SK-N-SH (cell line): ENCODE data around the gene LTBP1. TPM values are rescaled to one million over a fixed set of nuclear protein-coding genes. Genes with fewer than 3 reads are reported as not detected.

ENCODE experiments used
- CTCF ChIA-PET: fragments of 300-600, 350-600 bp; formaldehyde crosslinking; extraction: SDS; loops from one replicate; lab custom pipeline; 2021; lab: Yijun Ruan, JAX
- POLR2A ChIA-PET: fragments of 350-600 bp; sonication (Branson Sonifier 250); formaldehyde crosslinking; extraction: SDS; loops from one replicate; lab custom pipeline; 2020; ENCODE audit warnings: antibody characterized with exemption, inconsistent platforms; lab: Yijun Ruan, JAX
- DNase-seq: peaks from one replicate; pipeline ENCODE4 v3.0.0; 2012
- H2AFZ ChIP-seq: fragments of 200-600 bp; sonication (generic); 2 replicates; pipeline ENCODE4 v1.8.1; 2016; ENCODE audit warnings: antibody characterized with exemption, mild to moderate bottlenecking, low read depth
- H3F3A ChIP-seq: fragments of 200-600 bp; sonication (generic); replicated peaks from 2 replicates; pipeline ENCODE3; 2016; ENCODE audit warnings: antibody characterized with exemption, mild to moderate bottlenecking; ENCODE audit not compliant: insufficient read depth
- H3K27ac ChIP-seq, 2 experiments: fragments of 200-500 bp in 1 of 2; fragments of 200-600 bp in 1 of 2; sonication (Bioruptor generic) in 1 of 2; sonication (generic), shearing (Covaris generic) in 1 of 2; 2 replicates each; pipeline versions ENCODE4 v1.5.1 to v1.6.1; 2014 to 2016; ENCODE audit warnings: low read depth in 2 of 2, inconsistent platforms in 1 of 2, low read length in 1 of 2, mild to moderate bottlenecking in 1 of 2, mixed read lengths in 1 of 2
- H3K27me3 ChIP-seq: fragments of 200-600 bp; sonication (generic), shearing (Covaris generic); 2 replicates; pipeline ENCODE4 v1.6.1; 2016; ENCODE audit warnings: mixed run types; ENCODE audit not compliant: insufficient read depth
- H3K36me3 ChIP-seq, 2 experiments: fragments of 200-500 bp in 1 of 2; fragments of 200-600 bp in 1 of 2; sonication (Bioruptor generic) in 1 of 2; sonication (generic) in 1 of 2; replicated peaks in 1 of 2; 2 replicates each; pipeline versions ENCODE3 to v1.5.1; 2014 to 2016; ENCODE audit warnings: low read length in 1 of 2, mild to moderate bottlenecking in 1 of 2; ENCODE audit not compliant: insufficient read depth in 2 of 2, control insufficient read depth in 1 of 2
- H3K4me1 ChIP-seq, 2 experiments: fragments of 200-500 bp in 1 of 2; fragments of 200-600 bp in 1 of 2; sonication (Bioruptor generic) in 1 of 2; sonication (generic), shearing (Covaris generic) in 1 of 2; 2 replicates each; pipeline versions ENCODE4 v1.5.1 to v1.6.1; 2014 to 2016; ENCODE audit warnings: low read depth in 1 of 2, low read length in 1 of 2, mixed run types in 1 of 2; ENCODE audit not compliant: insufficient read depth in 2 of 2, control insufficient read depth in 1 of 2
- H3K4me2 ChIP-seq: fragments of 200-600 bp; sonication (generic), shearing (Covaris generic); 2 replicates; pipeline ENCODE4 v1.6.1; 2017; ENCODE audit warnings: mixed run types
- H3K4me3 ChIP-seq, 2 experiments: fragments of 200-500 bp in 1 of 2; fragments of 200-600 bp in 1 of 2; sonication (Bioruptor generic) in 1 of 2; sonication (generic), shearing (Covaris generic) in 1 of 2; 2 replicates each; pipeline versions ENCODE4 v1.5.1 to v1.8.1; 2014 to 2016; ENCODE audit warnings: low read depth in 2 of 2, inconsistent platforms in 1 of 2, low read length in 1 of 2, mild to moderate bottlenecking in 1 of 2, mixed read lengths in 1 of 2, moderate library complexity in 1 of 2
- H3K79me2 ChIP-seq: fragments of 200-600 bp; sonication (generic); 2 replicates; pipeline ENCODE4 v1.8.1; 2017; ENCODE audit warnings: mild to moderate bottlenecking; ENCODE audit not compliant: insufficient read depth
- H3K9ac ChIP-seq: fragments of 200-600 bp; sonication (generic); 2 replicates; pipeline ENCODE4 v1.6.1; 2017; ENCODE audit warnings: mixed run types
- H3K9me2 ChIP-seq: fragments of 200-600 bp; sonication (generic); 2 replicates; pipeline ENCODE4 v1.6.1; 2017; ENCODE audit warnings: mixed run types
- H3K9me3 ChIP-seq: fragments of 200-600 bp; sonication (generic); 2 replicates; pipeline ENCODE4 v1.6.1; 2017; ENCODE audit warnings: mixed run types, mild to moderate bottlenecking, moderate library complexity
- H4K20me1 ChIP-seq: fragments of 200-600 bp; sonication (generic); 2 replicates; pipeline ENCODE4 v1.6.1; 2017; ENCODE audit warnings: mild to moderate bottlenecking, mixed run types; ENCODE audit not compliant: insufficient read depth
- CTCF ChIP-seq: fragments of 200-600 bp; sonication (generic); IDR thresholded peaks from 2 replicates; pipeline ENCODE4 v1.6.1; 2017; ENCODE audit warnings: antibody characterized with exemption, mild to moderate bottlenecking, moderate library complexity
- ELF1 ChIP-seq: IDR thresholded peaks from 2 replicates; pipeline ENCODE4 v1.4.0; 2012
- EP300 ChIP-seq, 2 experiments: IDR thresholded peaks; 2 replicates each; pipeline versions ENCODE4 v1.4.0 to v1.6.1; 2012; ENCODE audit warnings: borderline replicate concordance in 1 of 2, low read depth in 1 of 2, low read length in 1 of 2
- EZH2phosphoT487 ChIP-seq: fragments of 200-600 bp; sonication (generic); IDR thresholded peaks from 2 replicates; pipeline ENCODE4 v1.6.1; 2017; ENCODE audit warnings: low read depth, mixed run types, mild to moderate bottlenecking, antibody characterized with exemption, moderate library complexity, borderline replicate concordance
- FOXJ3 ChIP-seq: sonication (generic); formaldehyde crosslinking; IDR thresholded peaks from 2 replicates; pipeline ENCODE4 v1.5.1; 2020; ENCODE audit warnings: mild to moderate bottlenecking, missing genetic modification reagents
- GABPA ChIP-seq: IDR thresholded peaks from 2 replicates; pipeline ENCODE4 v1.4.0; 2012; ENCODE audit warnings: low read depth, mild to moderate bottlenecking
- NFIC ChIP-seq: IDR thresholded peaks from 2 replicates; pipeline ENCODE4 v1.4.0; 2012; ENCODE audit warnings: borderline replicate concordance
- NRF1 ChIP-seq: IDR thresholded peaks from 2 replicates; pipeline ENCODE4 v1.6.1; 2012; ENCODE audit warnings: low read depth, mild to moderate bottlenecking, low read length
- POLR2AphosphoS5 ChIP-seq: IDR thresholded peaks from 2 replicates; pipeline ENCODE4 v1.6.1; 2012; ENCODE audit warnings: low read depth, low read length
- RCOR1 ChIP-seq: fragments of 150-350 bp; IDR thresholded peaks from 2 replicates; pipeline ENCODE4 v1.6.1; 2017; ENCODE audit warnings: antibody characterized with exemption, low read length
- REST ChIP-seq: IDR thresholded peaks from 2 replicates; pipeline ENCODE4 v1.6.1; 2012; ENCODE audit warnings: mild to moderate bottlenecking, low read depth, low read length, moderate library complexity
- RXRA ChIP-seq: IDR thresholded peaks from 2 replicates; pipeline ENCODE4 v1.4.0; 2012; ENCODE audit warnings: low read depth, mild to moderate bottlenecking, borderline replicate concordance
- TAF1 ChIP-seq: IDR thresholded peaks from 2 replicates; pipeline ENCODE4 v1.6.1; 2012; ENCODE audit warnings: low read depth, mild to moderate bottlenecking, low read length, moderate library complexity, borderline replicate concordance
- USF2 ChIP-seq: fragments of 150-350 bp; IDR thresholded peaks from 2 replicates; pipeline ENCODE4 v1.6.1; 2017; ENCODE audit warnings: antibody characterized with exemption, low read length, low read depth, borderline replicate concordance
- WGBS: methylation state at CpG from one replicate; pipeline ENCODE4 v1.1.6; 2017; ENCODE audit warnings: low lambda C conversion rate; 5-methylcytosine and 5-hydroxymethylcytosine counted together
- polyA plus RNA-seq, 3 experiments: library from polyadenylated mRNA; depleted of rRNA; stranded (reverse); fragments of >200 nt; gene quantifications; 2 replicates each; pipeline ENCODE4 v1.2.3, GENCODE V29; 2012

Gene LTBP1
- polyA plus RNA-seq, 1 of the 3 experiments (the other 2 are of a cell fraction) = 467 TPM

GRCh38 chr2:33136566-33136965 lies 189.8 kb downstream of the LTBP1 start:
- WGBS = 53% methylated on average over 1 of the region's 1 CpG
- H3K36me3 ChIP-seq = peaks cover 0 to 20% of the 10 kb centered on the region in 2 experiments
- ChIA-PET POLR2A (no interaction called here), CTCF (no interaction called here)
- no peaks in the 10 kb centered on the region for H3K27me3 ChIP-seq
- no peak for DNase-seq
- peak overlapping the region; percentile 74 for H3K4me2 ChIP-seq
- H4K20me1 ChIP-seq = no peaks in the 10 kb centered on the region
- H3K4me1 ChIP-seq = peaks cover 0 to 14% of the 10 kb centered on the region in 2 experiments
- peak overlapping the region; percentile 77 to 86 for H3K27ac ChIP-seq
- peaks cover 42% of the 10 kb centered on the region for H3F3A ChIP-seq
- H3K79me2 ChIP-seq = peaks cover 74% of the 10 kb centered on the region
- H3K4me3 ChIP-seq = peak overlapping the region; percentile 68 to 72
- TF ChIP-seq NFIC (peak; percentile 6; the same call in 1 of the 2 replicates), GABPA (no peak)
- no peaks in the 10 kb centered on the region for H3K9me3 ChIP-seq
- peak overlapping the region; percentile 77 for H3K9ac ChIP-seq
- H2AFZ ChIP-seq = no peak overlapping the region
- no peaks in the 10 kb centered on the region for H3K9me2 ChIP-seq

GRCh38 chr2:33137331-33137730 lies 190.6 kb downstream of the LTBP1 start:
- Histone ChIP-seq H3K9ac (peak overlapping the region; percentile 77), H3K36me3 (peaks cover 0 to 24% of the 10 kb centered on the region in 2 experiments), H2AFZ (no peak overlapping the region), H3K4me3 (peak overlapping the region; percentile 68 to 72; a peak in 3 of 4 replicates), H3K27ac (peak overlapping the region; percentile 77 to 86), H3K79me2 (peaks cover 81% of the 10 kb centered on the region), H3K27me3 (no peaks in the 10 kb centered on the region), H4K20me1 (no peaks in the 10 kb centered on the region)
- CTCF ChIA-PET = no interaction called here
- no peak for DNase-seq
- POLR2A ChIA-PET = no interaction called here
- TF ChIP-seq RXRA = no peak
- no peak for TF ChIP-seq POLR2AphosphoS5
- no peak for TF ChIP-seq GABPA
- no peak for TF ChIP-seq ELF1
- no peak for TF ChIP-seq USF2
- TF ChIP-seq REST = no peak
- TF ChIP-seq EP300 (IDR thresholded peaks at IDR 0.05; ENCODE audit: borderline replicate concordance in 1 of 2, low read depth in 1 of 2, low read length in 1 of 2) = no peak
- TF ChIP-seq NRF1 = no peak
- no peak for TF ChIP-seq TAF1
- no peak for TF ChIP-seq CTCF
- no peak for TF ChIP-seq FOXJ3 (CRISPR knock-in tag)
- TF ChIP-seq RCOR1 = no peak
- no peak for TF ChIP-seq EZH2phosphoT487
- TF ChIP-seq, all 33 proteins: peak for 0
- peak overlapping the region; percentile 74 for H3K4me2 ChIP-seq
- H3F3A ChIP-seq = peaks cover 39% of the 10 kb centered on the region
- H3K9me2 ChIP-seq = no peaks in the 10 kb centered on the region
- H3K4me1 ChIP-seq = peaks cover 0 to 9% of the 10 kb centered on the region in 2 experiments; a peak in 3 of 4 replicates
- no peaks in the 10 kb centered on the region for H3K9me3 ChIP-seq
- 58% methylated on average over 1 of the region's 1 CpG for WGBS
